GM19397 (cell line): ENCODE measurements around the gene EMILIN3.
A peak's percentile ranks its signal among the peaks of the same experiment; 100 is the strongest.

ENCODE experiments used
- ATAC-seq: cut with Tn5 transposase; IDR thresholded peaks from one replicate; pipeline ENCODE4 v1.9.1; 2021; ENCODE audit warnings: mild to moderate bottlenecking, moderate library complexity; ENCODE audit not compliant: unreplicated experiment

Gene EMILIN3, protein sequence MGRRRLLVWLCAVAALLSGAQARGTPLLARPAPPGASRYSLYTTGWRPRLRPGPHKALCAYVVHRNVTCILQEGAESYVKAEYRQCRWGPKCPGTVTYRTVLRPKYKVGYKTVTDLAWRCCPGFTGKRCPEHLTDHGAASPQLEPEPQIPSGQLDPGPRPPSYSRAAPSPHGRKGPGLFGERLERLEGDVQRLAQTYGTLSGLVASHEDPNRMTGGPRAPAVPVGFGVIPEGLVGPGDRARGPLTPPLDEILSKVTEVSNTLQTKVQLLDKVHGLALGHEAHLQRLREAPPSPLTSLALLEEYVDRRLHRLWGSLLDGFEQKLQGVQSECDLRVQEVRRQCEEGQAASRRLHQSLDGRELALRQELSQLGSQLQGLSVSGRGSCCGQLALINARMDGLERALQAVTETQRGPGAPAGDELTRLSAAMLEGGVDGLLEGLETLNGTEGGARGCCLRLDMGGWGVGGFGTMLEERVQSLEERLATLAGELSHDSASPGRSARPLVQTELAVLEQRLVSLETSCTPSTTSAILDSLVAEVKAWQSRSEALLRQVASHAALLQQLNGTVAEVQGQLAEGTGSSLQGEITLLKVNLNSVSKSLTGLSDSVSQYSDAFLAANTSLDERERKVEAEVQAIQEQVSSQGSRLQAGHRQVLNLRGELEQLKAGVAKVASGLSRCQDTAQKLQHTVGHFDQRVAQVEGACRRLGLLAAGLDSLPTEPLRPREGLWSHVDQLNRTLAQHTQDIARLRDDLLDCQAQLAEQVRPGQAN

DNA sequence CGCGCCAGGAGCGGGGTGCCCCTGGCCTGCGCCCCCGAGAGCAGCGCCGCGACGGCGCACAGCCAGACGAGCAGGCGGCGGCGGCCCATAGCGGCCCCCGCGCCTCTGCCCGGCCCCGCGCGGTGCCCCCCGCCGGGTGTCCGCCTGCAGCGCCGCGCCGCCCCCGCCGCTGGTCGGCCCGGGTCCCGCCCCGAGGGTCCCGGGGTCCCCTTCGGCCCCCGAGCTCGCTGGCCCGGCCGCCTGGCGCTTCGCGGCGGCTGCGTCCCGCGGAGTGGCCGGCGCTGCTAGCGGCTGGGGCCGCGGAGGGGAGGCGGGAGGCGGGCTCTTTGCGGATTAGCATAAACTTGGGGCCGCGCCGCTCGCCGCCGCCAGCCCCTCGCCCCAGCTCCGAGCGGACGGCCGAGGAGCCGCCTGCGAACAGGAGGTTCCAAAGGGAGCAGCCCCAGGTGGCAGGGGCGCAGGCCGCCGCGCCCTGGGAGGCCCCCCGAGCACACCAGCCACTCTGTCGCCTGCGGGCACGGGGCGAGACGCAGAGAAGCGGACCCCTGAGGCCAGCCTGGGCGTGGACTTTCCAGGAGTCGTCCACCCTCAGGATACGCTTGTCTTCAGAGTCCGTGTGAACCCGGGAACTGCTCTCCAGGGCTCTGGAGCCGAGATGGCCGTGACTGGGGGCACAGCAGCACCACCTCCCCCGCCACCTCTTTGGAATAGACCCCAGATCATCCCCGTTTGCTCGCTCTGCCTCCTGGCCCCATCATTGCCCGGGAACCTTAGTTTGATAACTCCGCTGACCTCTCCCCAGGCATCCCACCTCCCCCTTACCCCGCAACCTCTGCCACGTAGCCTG lies at the start of gene EMILIN3:
TSS of gene EMILIN3 (minus strand) at position 273 of the 847 bp plus-strand sequence. CDS start at position 89, 184 bp downstream.
- no peak for ATAC-seq

DNA sequence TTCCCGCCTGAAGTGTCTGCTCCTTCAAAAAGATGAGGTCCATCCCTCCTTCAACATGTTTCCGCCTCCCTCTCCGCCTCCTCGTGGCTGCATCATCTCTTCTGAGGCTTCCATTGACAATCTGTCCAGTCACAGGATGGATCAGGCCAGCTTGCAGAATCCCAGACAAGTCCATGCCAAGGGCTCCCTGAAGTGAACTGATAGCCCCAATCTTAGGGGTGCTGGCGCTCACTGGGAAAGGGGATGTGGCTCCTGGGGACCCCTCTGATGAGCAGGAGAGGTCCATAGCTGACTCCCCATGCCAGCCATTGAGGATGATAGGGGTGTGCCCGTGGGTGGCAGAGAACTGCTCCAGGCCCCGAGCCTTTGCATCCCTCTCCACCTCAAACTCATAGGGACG lies 48.6 kb upstream of the EMILIN3 start:
- no peak for ATAC-seq

DNA sequence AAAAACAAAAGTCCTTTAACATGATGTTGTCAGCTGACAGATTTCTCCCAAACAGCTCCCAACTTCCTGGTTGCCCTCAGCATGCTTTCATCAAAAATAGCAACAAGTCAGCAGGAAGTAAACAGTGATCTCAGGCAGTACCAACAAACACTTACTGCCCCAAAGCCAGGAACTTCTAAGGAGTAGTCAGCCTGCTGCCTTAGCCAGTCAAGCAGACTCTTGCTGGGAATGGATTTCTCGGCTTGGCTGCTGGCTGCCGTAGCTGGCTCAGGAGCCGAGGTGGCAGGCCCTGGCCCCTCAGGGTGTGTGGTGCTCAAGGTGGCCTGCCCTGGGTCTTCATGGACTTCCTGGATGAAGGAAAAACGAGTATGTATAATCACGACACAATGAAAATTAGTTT lies 46.6 kb upstream of the EMILIN3 start:
- no peak for ATAC-seq

DNA sequence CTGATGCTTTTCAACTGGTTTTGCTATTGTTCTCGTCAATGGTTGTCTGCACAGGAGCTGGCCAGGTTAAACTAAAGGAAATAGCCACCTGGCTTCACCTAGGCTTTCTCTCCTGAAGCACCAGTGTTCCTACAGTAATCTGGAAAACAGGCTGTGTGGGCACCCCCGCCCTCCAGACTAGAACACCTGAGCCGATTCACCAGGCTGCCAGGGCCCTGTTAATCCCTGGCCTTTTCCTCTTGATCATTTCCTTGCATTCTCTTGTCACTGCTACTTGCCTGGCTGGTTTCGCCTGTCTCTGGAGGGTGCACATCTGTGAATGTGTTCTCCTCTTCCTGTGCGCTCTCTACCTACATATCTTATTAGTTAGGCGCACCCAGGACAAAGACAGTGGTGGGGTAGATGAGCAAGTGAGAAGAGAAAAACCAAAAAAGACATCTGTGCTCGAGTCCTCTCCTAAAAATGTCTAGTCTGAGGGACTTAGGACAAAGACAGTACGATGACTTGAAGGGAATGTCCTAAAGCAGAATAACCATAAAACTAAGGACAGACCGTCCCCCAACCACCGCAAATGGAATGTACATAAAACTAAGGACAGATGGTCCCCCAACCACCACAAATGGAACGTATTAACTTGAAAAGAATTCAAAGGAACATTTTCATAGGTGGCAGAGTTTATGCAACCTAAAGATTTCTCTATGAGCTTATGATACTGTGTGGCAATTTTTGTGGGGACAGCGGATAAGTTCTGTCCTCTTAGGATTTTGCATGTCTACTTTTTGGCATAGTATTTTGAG lies 45.9 kb upstream of the EMILIN3 start:
- no peak for ATAC-seq

DNA sequence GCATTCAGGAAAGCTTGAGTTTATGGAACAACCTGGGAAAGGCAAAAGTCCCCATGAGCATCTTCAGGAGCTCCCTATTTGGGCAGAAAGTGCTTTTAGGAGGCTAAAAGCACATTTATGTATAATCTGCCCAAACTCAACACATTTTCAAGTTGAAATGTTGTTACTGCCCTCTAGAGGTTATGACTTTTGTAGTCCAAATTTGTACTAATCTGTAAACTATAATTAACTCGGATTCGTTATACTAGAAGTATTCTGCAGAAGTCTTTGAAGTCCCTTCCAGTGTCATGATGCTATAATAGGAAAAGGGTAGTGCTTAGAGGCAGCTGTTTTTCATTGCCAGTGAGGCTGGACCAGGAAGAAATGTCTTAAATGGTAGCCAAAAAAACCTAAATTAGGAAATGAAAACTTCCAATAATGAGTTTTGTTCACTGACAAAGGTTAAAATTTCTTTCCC lies 44.8 kb upstream of the EMILIN3 start:
- ATAC-seq, result no peak

DNA sequence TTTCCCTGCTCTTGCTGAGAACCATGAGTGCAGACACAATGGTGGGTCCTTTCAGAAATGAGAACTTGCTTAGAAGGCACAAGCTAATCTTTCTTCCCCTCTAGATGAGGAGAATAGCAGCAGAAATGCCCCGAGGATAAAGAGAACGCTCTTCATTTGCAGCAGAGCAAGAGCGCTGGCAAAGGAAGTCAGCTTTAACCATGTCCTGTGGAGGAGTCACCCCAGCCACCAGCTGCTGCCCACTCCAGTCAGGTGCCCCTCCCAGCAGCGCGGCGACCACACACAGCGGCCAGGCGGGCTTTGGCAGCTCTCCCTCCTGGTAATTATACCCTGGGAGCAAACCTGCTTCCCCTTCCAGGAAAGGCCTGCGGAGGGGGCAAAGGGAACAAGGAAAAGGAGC lies 42.4 kb upstream of the EMILIN3 start:
- peak; percentile 9 for ATAC-seq

DNA sequence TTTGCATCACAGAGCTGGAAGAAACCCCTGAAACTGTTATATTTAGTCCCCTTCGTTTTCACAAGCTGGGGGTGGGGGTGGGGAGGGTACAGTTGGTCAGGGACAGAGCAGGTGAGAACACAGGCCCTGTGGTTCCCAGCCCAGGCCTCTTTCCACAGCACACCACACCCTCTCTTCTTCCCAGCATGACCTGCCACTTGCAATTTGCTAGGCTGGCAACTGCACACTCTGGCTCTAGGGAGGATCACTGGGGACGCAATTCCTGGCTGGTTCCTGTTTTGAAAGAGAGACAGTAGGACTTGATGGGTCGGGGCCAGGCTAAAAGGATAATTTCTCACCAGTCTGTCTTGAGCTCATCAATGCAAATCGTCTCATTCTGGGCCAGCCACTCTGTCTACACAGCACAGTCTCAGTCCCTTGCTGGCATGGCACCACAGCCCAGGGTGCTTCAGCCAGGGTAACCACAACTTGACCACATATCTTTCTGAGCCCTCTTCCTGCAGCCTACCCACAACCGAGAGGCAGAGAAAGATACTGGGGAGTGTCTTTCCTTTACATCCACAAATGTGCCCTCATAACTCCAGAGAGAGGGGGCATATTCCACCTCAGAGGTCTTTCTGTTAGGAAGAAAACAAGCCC lies 41.7 kb upstream of the EMILIN3 start:
- peak; percentile 71 for ATAC-seq

DNA sequence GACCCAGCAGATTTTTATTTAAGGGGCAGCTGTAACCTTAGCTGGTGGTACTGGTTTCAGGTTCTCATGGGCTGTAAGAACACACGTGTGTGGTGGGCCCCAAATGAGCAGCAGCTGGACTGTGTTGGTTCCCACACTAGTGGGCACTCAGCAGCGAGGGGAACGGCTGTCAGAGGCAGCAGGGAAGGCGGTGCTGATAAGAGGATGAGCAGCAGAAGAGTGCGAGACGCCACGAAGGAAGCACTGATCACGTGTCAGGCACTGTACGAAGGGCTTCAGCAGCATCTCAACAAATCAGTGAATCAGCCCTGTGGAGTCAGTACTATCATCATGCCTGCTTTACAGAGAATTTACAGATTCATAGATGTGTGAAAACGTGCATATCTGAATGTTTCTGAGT lies 41.0 kb upstream of the EMILIN3 start:
- ATAC-seq, result no peak

DNA sequence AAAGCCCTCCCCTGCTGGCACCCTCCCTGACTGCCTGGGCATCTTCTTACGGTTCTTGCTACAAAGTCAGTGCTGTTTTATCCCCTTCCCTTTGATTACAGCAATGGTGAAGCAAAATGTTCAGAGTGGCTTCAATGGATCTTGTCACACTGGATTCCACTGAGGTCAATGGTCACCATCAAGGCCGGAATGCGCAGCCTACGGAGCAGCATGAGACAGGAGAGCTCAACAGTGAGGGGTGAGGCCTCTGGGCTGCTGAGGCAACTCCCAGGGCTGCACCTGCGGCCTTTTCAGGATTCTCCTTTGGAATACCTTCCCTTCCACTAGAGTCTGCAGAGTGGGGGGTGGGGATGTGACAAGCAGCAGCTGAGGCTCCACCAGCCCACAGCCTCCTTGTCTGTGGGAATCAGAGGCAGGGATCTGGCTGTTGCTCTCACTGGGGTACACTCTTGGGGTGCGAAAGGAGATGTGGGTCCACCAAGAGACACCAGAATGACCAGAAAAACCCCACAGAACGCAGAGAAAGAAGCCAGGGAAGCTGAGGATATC lies 40.4 kb upstream of the EMILIN3 start:
- no peak for ATAC-seq

DNA sequence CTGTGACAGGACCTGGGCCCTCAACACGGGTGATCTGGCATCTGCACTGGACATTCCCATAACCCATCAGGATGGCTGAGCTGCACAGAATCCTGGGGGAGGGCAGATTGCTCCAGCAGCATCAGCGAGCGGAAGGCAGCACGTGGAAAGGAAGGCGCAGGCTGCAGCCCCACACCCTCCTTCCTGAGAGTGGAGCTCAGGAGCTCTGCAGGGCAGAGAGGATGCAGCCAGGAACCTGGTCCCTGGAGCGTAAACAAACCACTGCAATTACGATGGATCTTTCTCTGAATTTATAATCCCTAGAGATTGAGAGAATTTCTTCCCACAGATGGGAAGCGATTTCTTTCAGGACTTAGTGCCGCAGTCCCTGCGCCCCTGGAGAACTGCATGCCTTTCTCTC lies 39.7 kb upstream of the EMILIN3 start:
- ATAC-seq, result no peak

DNA sequence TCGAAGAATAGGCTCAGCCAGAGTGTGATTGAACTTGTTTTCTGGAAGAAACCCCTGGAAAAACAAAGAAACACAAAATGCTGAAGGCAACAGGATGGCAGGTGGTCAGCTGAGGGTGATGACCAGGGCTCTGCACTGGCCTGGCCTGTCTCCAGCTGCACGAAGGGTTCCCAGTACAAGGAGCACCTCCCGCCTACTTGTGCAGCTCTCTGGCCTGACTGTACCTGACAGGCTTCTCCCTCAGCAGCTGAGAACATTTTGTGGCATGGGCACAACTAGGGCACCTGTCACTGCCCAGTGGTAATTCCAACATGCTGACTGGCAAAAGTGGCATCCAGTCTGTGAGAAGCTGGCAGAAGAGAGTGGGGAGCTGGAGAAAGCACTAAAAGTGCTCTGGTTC lies 38.8 kb upstream of the EMILIN3 start:
- ATAC-seq, result no peak

DNA sequence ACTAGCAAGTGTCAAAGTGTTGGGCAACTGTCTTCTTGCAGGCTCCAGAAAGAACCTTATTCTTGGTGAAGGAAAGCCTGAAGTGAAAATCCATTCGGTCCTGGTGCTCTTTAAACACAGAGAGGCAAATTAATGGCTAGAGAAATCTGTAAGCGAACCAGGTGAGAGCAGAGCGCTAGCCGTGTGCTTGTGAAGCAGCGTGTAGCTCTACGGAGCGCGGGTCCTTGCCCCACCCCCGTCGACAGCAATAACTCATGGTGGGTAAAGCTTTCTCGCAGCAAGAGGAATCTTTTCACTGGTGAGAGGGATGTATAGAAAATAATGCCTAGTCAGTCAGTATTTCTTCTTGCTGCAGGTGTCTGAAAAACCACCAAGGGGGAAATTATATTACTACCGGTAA lies 37.0 kb upstream of the EMILIN3 start:
- no peak for ATAC-seq

DNA sequence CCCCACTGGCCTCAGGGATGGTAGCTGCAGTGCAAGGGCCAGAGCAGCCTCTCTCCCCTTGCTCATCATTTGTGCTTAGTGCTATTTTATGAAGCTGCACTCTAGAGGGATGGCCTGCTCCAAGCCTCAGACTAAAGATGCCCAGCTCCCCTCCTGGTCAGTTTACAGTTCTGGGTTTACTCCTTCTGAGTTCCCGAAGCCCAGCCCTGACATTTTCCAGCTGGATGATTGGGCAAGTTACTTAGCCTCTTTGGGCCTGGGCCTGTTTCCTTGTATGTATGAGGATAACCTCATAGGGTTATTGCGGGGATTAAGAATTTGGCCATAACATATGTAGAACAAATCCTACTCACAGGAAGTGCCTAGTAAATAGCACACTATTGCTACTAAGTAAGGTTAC lies 31.8 kb upstream of the EMILIN3 start:
- ATAC-seq, result no peak

DNA sequence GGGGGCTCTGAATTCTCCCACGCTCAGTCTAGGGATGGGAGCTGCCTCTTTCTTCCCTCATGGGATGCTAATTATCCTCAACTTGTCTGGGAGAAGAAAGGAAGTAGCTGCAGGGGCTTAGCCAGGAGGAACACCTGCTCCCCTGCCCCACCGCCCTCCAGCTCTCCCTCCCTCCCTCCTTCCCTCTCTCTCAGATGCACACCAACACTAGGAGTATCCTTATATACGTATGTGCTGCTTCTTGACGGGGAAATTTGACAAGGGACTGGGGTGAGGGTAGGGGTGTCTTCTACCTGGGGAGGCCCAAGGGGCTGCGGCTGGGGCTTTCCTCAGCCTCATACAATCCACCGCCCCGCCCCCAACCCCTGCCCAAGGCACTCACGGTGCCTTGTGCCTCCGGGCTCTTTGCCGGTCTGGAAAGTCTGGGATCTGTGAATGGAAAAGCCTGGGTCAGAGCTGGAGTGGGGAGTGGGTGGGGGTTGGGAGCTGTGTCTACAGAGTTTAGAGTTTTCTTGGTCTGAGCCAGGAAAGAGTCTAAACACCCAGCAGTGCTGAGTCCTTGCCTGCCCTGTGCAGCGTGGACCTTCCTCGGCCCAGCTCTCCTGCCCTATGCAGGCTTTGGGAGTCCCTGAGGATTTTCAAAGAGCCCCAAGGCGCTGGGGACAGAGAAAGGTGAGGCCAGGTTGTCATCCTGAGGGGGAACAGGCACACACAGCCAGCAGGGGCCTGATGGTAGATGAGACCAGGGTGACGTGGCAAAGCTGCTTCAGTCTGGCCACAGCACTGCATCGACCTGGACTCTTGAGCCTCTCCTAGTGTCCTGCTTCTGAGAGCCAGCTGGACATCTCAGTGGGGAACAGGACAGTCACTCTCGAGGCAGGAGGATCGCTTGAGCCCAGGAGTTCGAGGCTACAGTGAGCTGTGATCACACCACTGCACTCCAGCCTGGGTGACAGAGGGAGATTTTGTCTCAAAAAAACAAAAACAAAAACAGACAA lies 29.3 kb upstream of the EMILIN3 start:
- ATAC-seq, result no peak

DNA sequence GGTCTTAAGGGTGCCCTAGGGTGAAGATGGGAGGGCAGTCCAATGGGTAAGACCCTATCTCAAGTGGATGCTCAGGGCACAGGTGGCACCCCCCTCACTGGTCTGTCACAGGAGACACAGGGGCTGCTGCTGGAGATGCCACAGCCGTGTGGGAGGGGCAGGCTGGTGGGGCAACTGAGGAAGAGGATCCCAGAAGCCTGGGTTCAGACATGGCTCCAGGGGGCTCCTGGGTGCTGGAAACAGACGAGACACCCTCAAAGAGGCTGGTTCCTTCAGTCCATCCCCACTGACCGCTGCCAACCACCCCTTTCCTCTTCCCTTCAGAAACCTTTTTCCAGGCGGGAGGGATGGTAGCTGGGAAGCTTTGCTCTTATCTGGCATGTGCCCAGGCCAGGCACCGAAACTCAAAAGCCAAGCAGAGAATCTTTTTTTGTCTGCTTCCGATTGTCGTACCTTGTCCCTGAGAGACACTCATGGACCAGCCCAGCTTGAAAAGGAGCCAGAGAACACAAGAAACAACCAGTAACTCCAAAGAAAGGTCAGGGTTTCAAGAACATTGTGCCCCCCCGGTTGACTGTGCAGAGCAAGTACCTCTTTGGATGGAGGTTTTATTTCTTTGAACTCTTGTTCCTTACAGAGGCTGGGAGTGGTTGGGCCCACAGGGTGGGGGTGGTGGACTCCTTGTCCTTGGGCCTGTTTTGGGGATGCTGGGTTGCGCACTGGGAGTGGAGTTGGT lies 28.5 kb upstream of the EMILIN3 start:
- no peak for ATAC-seq

DNA sequence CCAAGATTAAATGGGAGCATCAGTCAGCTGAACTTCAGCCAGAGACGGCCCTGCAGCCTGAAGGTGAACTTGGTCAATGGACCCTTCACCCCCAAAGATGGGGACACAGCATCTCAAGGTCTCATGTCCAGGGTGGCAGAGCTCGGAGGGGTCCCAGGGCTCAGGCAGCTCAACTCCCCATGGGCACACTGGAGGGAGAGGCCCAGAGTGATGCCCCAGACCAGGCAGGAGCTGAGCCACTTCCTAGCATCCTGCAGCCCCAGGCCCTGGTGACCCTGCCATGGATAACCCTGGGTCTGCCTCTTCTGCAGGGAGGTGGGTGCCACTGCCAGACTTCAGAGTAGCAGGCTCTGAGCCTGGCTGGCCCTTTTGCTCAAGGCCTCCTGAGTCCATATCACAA lies 27.5 kb upstream of the EMILIN3 start:
- ATAC-seq, result no peak

DNA sequence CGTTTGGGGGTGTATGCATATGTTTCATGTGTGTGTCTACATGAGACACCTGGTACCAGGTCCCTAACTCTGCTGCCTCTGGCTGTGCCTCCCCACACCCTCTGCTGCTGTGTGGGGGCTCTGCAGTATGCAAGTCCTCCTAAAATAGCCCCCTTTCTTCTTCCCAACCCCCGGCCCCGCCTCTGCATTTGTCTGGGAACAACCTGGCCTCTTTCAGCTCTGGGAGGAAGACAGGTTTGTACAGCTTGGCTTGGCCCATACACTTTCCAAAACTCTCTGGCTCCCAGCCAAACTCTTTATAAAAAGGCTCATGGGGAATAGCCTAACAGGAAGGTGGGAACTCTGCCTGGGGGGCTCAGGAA lies 27.1 kb upstream of the EMILIN3 start:
- ATAC-seq, result no peak
